GM21717 (cell line): Measurements from ENCODE around the gene SCAMP3.
"Not testable (repeated sequence)": the region's sequence is repeated elsewhere in the genome, so short reads cannot be mapped to it uniquely, and the experiment has no call there.

Experiments
- ATAC-seq: cut with Tn5 transposase; IDR thresholded peaks from one replicate; pipeline ENCODE4 v1.9.1; 2021; ENCODE audit warnings: mild to moderate bottlenecking, moderate library complexity; ENCODE audit not compliant: unreplicated experiment

Gene SCAMP3

DNA sequence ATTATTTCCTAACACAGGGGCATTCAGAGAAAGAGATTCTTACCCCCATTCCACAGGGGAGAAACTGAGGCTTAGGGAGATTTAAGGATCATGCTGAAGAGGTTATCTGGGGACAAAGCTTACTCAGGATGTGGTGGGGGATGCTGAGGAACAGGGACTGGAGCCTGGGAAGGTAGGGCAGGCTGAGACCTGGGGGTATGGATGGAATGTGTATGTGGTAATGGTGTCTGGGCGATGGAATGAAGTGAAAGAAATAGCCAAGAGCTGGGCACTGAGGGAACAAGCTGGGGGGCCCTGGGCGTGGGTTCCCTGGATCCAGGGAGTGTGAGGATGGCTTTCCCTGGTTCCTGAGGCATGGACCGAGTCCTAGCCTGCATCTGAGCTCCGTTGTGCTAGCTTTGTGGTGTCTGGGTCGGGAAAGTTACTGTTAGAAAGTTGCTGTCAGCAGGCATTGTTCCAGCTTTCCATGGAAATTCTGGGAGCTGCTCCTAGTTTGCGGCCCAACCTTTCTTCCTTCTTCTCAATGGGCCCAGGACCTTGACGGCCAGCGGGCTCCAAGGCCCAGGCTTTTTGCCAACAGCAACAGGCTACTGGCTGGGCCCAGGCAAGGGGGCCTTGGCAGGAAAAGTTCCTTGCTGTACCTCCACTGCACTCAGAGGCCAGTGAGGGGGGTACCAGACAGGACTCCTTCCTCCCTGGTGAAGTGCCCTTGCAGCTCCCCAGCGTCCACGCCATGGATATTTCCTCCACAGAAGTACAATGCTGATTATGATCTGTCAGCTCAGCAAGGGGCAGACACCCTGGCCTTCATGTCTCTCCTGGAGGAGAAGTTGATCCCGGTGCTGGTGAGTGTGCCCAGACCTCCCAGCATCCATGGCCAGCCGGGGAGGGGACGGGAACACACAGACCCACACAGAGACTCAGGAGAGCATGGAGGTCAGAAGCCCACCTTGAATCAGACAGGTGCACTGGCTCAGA is 29.9 kb downstream of the SCAMP3 start:
- not testable (repeated sequence) for ATAC-seq

DNA sequence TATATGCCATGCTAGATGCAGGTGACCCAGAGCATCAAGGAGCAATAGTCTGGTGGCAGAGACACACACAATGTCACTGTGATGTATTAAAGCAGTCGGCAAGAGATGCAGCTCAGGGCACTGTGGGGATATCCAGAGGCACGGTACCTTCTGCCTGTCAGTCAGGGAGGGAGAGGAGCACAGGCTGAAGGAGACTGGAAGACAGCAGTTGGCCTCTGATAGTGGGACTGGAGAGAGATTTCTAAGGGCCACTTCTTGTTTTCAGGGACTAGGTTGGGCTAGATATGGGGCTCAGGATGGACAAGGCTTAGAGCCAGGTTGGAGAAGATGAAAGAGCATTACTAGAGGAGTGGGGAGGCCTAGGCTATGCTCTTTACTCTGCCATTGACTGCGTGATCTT is 30.9 kb downstream of the SCAMP3 start:
- ATAC-seq: not testable (repeated sequence)

DNA sequence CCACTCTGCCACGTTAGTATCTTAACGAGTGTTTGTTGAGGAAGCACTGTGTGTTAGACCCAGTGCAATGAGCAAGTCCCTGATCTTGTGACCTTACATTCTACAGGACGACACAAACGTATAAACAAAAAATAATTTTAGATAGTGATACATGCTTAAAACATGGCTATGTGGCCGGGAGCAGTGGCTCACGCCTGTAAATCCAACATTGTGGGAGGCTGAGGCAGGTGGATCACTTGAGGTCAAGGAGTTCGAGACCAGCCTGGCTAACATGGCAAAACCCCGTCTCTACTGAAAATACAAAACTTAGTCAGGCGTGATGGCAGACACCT is 34.1 kb downstream of the SCAMP3 start:
- ATAC-seq: no peak

DNA sequence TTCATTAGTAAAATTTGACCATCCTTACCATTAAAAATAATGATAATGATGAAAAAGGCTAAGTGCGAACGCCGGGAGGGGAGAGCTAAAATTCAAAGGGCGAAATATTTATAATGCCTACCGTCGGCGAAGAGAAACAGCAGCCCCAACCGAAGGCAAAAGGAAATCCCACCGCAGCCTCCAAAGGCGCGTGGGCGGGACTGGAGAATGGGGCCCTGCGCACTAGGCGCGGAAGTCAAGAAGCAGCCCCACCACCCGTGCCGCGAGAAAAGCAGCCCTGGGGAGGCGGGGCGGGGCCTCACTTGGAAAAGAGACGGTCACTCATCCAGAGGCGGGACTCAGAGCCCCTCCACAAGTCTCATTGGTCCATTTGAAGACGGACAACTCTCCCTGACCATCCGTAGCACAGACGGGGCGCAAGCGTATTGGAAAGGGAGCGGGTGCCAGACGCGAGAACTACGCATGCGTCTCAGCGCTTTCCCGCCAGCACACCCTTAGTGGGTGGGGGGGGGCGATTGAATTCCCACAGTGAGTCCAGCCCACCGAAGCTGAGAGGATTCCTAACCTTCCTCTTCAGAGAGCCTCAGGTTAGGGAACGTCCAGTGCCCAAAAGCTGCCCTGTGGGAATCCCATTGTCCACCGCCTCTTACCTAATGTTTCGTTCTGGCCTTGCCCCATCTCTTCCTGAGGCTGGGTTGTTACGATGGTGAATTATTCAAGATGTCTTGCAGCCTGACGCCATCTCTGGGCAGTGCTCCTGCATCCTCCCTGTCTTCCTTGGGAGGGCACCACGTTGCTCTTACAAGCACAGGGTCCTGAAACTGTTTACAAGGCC is 34.7 kb downstream of the SCAMP3 start:
- ATAC-seq: peak; percentile 77

DNA sequence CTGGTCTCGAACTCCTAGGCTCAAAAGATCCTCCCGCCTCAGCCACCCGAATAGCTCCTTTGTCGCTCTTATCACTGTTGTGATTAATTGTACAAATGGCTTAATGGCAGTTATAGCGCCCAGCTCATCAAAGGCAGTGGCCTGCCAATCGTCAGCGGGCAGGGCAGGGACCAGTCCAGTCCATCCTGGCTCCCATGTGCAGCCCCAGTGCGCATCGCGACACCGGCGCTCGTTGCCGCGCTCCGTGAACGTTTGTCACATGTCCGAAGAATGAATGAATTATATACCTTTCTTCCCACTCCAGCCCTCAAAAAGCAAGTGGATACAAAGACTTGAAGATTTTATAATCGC is 35.3 kb downstream of the SCAMP3 start:
- ATAC-seq: no peak

DNA sequence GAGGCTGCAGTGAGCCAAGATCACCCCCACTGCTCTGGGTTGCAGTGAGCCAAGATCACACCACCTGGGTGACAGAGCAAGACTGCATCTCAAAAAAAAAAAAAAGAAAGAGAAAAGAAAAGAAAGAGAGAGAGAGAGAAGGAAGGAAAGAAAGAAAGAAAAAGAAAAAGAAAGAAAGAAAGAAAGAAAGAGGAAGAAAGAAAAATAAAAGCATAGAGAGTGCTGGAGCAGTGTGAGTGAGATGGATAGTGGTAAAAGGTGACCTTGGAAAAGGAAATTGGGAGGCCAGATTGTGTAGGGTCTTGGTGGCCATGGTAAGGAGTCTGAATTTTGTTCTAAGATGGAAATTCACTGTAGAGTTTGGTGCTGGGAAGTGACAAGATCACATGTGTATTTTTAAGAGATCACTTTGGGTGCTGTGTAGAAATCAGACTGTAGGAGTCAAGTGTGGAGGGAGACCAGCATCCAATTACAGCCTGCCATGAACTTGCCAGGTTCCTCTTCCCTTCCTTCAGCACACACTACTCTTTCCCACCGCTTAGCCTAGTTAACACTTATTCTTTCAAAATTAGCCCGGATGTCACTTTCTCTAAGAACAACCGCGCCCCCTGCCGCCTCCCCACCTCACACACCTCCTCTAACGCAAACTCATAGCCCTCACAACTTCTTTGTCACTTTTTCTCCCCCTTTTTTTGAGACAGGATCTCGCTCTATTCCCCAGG is 35.8 kb downstream of the SCAMP3 start:
- no peak for ATAC-seq

DNA sequence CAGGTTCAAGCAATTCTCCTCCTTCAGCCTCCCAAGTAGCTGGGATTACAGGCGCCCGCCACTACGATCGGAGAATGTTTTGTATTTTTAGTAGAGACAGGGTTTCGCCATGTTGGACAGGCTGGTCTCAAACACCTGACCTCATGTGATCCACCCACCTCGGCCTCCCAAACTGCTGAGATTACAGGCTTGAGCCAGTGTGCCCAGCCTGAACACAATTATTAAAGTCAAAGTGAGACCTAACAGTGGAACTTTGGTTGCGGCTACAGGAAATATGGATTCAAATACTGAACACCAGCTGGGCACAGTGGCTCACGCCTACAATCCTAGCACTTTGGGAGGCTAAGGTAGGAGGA is 36.8 kb downstream of the SCAMP3 start:
- ATAC-seq: not testable (repeated sequence)

DNA sequence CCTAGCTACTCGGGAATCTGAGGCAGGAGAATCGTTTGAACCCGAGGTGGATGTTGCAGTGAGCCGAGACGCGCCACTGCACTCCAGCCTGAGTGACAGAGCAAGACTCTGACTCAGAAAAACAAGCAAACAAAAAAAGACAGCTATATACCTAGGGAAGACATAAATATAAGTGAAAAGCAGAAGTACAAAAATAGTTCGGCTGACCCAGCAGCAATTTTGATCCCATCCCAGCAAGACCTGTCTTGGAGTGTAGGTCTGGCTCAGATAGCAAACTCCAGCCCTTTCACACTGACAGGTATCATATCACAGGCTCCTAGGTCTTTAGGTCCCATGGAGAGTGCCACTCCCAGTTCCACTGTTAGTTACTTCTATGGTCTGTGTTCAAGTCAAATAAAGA is 39.1 kb downstream of the SCAMP3 start:
- no peak for ATAC-seq

DNA sequence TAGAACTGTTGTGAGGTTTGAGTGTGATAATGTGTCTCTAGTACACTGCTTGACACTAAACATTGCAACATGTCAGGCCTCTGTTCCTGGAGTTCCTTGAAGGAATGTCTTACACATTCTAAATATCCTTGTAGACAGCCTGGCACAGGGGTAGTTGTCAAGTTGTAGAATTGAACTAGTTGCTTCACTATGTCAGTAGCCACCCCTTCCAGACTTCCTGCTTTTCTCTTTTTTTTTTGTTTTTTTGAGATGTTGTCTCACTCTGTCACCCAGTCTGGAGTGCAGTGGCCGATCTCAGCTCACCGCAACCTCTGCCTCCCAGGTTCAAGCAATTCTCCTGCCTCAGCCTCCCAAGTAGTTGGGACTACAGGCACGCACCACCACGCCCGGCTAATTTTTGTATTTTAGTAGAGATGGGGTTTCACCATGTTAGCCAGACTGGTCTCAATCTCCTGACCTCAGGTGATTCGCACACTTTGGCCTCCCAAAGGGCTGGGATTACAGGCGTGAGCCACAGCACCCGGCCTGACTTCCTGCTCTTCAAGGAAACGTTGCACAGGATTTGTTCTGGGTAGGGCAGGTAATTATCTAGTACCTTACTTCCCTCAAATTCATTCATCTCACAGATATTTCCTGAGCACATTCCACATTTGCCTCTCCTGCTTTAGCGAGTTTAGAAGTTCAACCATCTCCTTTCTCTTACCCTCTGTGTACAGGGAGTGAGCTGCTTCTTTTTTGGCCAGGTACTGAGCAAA is 41.8 kb downstream of the SCAMP3 start:
- not testable (repeated sequence) for ATAC-seq

DNA sequence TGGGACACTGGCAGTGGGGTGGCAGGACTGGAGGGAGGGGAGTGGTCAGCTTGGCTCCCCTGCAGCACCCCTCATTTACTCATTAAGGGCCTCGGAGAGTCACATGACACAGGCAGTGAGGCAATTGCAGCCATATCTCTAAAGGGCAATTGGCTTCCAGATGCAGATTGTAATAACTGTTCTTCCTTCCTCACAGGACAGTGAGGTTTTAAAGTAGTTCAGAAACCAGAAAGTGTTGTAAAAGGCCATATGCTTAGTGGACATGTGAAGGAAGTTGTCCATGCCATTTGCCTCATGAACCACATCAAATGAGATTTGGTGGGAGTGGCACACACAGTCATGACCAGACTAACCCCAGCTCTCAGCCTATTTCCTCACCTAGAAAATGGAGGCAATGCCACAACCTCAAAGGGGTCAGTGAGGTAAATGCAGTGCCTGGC is 42.5 kb downstream of the SCAMP3 start:
- ATAC-seq: no peak

DNA sequence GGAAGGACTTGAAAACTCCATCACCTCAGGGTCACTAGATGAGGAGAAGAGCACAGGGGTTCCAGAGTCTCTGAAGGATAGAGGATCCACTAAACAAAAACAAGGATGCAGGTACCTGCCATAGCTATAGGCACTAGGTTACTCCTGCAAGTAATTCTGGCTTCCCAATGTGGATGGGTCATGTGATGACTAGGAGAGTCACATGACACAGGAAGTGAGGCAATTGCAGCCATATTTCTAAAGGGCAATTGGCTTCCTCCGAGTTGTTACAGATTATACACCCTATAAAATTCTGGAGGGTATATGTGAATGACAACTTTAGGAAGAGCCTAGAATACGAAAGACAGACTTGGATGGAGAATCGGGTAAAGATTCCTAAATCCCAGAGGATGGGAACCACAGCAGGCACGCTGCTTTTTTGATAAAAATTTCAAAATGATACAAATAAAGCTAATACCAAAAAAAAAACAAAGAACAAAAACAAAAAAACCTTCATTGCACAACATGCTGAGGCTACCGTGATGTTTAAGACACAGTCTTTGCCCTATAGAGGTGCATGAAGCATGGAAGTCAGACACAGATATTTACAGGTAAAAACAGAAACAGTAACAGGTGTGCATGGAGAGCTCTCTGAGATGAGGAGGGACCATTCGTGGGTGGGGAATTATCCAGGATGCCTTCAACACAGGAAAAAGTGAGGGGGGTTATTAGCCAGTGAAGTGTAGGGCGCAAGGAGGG is 43.1 kb downstream of the SCAMP3 start:
- ATAC-seq: no peak

DNA sequence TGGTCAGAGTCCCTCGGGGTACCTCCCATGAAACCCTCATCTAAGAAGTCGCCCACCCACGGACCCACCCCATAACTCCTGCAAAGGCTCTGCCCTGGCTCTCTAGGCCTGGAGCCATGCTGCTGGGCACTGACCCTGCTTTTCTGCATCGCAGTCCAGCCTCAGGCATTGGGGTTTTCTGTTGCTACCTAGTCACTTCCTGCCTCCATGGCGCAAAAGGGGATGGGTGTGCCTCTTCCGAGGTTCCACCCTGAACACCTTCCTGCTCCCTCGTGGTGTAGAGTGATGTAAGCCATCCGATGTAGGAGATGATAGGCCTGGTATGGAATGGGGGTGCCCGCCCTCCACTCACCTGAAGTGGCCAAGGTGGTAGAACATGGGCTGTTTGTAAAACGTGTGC is 47.5 kb downstream of the SCAMP3 start:
- ATAC-seq: not testable (repeated sequence)

DNA sequence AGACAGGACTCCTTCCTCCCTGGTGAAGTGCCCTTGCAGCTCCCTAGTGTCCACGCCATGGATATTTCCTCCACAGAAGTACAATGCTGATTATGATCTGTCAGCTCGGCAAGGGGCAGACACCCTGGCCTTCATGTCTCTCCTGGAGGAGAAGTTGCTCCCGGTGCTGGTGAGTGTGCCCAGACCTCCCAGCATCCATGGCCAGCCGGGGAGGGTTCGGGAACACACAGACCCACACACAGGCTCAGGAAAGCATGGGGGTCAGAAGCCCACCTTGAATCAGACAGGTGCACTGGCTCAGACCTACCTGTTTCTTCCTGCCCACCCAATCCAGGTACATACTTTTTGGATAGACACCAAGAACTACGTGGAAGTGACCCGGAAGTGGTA is 50.1 kb downstream of the SCAMP3 start:
- not testable (repeated sequence) for ATAC-seq

DNA sequence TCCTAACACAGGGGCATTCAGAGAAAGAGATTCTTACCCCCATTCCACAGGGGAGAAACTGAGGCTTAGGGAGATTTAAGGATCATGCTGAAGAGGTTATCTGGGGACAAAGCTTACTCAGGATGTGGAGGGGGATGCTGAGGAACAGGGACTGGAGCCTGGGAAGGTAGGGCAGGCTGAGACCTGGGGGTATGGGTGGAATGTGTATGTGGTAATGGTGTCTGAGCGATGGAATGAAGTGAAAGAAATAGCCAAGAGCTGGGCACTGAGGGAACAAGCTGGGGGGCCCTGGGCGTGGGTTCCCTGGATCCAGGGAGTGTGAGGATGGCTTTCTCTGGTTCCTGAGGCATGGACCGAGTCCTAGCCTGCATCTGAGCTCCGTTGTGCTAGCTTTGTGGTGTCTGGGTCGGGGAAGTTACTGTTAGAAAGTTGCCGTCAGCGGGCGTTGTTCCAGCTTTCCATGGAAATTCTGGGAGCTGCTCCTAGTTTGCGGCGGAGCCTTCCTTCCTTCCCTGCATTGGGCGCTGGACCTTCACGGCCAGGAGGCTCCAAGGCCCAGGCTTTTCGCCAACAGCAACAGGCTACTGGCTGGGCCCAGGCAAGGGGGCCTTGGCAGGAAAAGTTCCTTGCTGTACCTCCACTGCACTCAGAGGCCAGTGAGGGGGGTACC is 50.6 kb downstream of the SCAMP3 start:
- not testable (repeated sequence) for ATAC-seq

DNA sequence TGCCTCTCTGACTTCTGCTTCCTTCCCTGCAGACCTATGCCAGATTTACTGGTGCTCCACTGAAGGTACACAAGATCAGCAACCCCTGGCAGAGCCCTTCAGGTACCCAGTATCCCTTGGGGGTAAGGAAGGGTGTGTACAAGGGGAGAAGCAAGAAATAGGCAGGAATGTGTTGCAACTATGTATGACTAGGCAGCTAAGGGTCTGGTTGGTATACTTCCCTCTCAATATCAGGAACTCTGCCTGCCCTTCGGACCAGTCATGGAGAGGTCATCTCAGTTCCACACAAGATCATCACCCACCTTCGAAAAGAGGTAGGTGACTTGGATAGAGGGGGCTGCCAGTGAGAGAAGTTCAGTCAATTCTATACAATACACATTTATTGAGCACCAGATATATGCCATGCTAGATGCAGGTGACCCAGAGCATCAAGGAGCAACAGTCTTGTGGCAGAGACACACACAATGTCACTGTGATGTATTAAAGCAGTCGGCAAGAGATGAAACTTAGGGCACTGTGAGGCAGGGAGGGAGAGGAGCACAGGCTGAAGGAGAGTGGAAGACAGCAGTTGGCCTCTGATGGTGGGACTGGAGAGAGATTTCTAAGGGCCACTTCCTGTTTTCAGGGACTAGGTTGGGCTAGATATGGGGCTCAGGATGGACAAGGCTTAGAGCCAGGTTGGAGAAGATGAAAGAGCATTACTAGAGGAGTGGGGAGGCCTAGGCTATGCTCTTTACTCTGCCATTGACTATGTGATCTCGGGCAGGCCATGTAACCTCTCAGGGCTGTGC is 51.7 kb downstream of the SCAMP3 start:
- ATAC-seq: no peak

DNA sequence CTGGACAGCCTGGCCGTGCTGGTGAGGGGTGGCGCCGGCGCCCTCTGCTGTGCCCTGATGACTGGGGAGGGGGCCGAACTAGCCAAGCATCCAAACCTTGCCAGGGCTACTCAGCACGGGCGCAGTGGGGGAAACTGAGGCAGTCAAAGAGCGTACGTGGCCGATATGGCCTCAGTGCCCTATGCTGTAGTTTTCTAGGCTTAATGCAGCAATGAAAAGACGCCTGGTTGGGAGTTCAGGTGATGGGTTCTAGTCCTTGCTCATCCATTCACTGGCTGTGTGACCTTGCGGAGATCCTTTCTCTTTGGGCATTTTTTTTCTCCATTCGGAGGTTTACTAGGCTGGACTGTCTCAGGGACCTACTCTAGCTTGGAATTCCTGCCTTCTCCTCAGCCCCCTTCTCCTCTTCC is 52.8 kb downstream of the SCAMP3 start:
- no peak for ATAC-seq

DNA sequence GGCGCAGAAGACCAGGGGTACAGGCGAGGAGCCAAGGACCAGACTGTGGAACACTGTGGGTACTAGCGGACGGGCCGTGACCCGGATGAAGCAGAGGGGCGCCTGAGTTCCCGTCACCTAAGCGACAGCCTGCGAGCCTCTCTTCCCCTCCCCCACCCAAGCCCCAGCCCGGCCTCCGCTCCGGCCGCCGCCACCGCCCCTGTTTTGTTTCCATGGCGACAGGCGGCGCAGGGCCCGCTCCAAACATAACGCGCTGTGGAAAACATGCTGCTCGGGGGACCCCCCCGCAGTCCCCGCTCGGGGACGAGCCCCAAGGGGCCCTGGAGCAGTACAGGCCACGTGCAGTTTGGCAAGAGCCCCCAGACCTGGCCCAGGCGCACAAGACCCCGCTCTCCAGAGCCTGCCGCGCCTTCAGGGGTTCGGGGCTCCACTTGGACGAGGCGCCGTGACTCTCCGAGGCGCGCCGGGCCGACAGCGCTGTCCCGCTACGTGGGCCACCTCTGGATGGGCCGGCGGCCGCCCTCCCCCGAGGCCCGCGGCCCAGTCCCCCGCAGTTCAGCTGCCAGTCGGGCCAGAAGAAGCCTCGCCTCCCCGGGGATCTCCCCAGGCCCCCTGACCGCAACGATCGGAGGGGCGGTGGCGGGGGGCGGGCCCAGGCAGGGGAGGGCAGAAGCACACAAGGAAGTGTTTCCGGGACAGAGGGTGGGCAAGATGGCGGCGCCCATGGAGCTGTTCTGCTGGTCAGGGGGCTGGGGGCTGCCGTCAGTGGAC is 53.4 kb downstream of the SCAMP3 start, which contains the start of gene MTX1:
TSS of gene MTX1 (plus strand) at position 155 of the 771 bp plus-strand sequence. CDS start at position 265, 110 bp downstream.
- peak; percentile 59 for ATAC-seq
